GM12878 (cell line): ENCODE results near the gene SMIM9. TPM values are rescaled to one million over a fixed set of nuclear protein-coding genes. Genes with fewer than 3 reads are reported as not detected.

Experiments used
- ATAC-seq: fragments of 200-7000 bp; cut with Tn5 transposase; 3 replicates; pipeline ENCODE4 v1.9.1; 2020; ENCODE audit warnings: mild to moderate bottlenecking, moderate library complexity
- BruUV-seq: library from RNA; stranded (reverse); fragments of 400-500 nt; replicated peaks from 2 replicates; lab custom pipeline; 2021; lab: Mats Ljungman, UMichigan
- CTCF ChIA-PET: fragments of 300-600 bp; sonication (Branson Sonifier 250); formaldehyde crosslinking; extraction: SDS; loops from one replicate; lab custom pipeline; 2021; ENCODE audit warnings: inconsistent platforms; lab: Yijun Ruan, JAX
- POLR2A ChIA-PET: fragments of 350-600 bp; formaldehyde crosslinking; extraction: SDS; loops from one replicate; lab custom pipeline; 2021; ENCODE audit warnings: inconsistent platforms; lab: Charles Lee
- RAD21 ChIA-PET: fragments of 300-600 bp; sonication (Branson Sonifier 250); formaldehyde crosslinking; loops from one replicate; lab custom pipeline; 2023; ENCODE audit warnings: antibody characterized with exemption; ENCODE audit not compliant: unreplicated experiment; lab: Charles Lee
- SMC1A ChIA-PET: fragments of 300-600 bp; sonication (Branson Sonifier 250); formaldehyde crosslinking; loops from one replicate; lab custom pipeline; 2023; ENCODE audit not compliant: unreplicated experiment, uncharacterized antibody; lab: Charles Lee
- DNase-seq: peaks from one replicate; pipeline ENCODE4 v3.0.0-alpha.2; 2011; ENCODE audit warnings: low read depth, low spot score
- FAIRE-seq: peaks from 3 replicates; lab custom pipeline; 2011; peaks lifted over from hg19 to GRCh38; lab: Jason Lieb, UNC
- H2AFZ ChIP-seq: 2 replicates; pipeline ENCODE4 v1.6.0; 2011; ENCODE audit warnings: low read depth, low read length, control low read depth; ENCODE audit not compliant: control insufficient read depth
- H3K27ac ChIP-seq: 2 replicates; pipeline ENCODE4 v1.5.1; 2011; ENCODE audit warnings: control low read depth; ENCODE audit not compliant: control insufficient read depth, insufficient read depth
- H3K27me3 ChIP-seq, 2 experiments: replicated peaks in 1 of 2; 2 replicates each; pipeline versions ENCODE4 v1.6.0 to v1.6.1; 2011; ENCODE audit warnings: low read length in 1 of 2; ENCODE audit not compliant: control insufficient read depth in 2 of 2, insufficient read depth in 2 of 2
- H3K36me3 ChIP-seq, 2 experiments: 2 replicates each; pipeline ENCODE4 v1.5.1; 2011; ENCODE audit warnings: low read length in 1 of 2; ENCODE audit not compliant: control insufficient read depth in 2 of 2, insufficient read depth in 2 of 2
- H3K4me1 ChIP-seq: 2 replicates; pipeline ENCODE4 v1.6.1; 2011; ENCODE audit warnings: mild to moderate bottlenecking, low read length, moderate library complexity, mixed read lengths; ENCODE audit not compliant: control insufficient read depth, insufficient read depth
- H3K4me2 ChIP-seq: 2 replicates; pipeline ENCODE4 v1.6.0; 2011; ENCODE audit warnings: control low read depth; ENCODE audit not compliant: control insufficient read depth, insufficient read depth
- H3K4me3 ChIP-seq: fragments of 200-600 bp; sonication (generic); 2 replicates; pipeline ENCODE4 v1.5.1; 2016
- H3K79me2 ChIP-seq: 2 replicates; pipeline ENCODE4 v1.6.0; 2011; ENCODE audit warnings: low read length; ENCODE audit not compliant: control insufficient read depth, insufficient read depth
- H3K9ac ChIP-seq: 2 replicates; pipeline ENCODE4 v1.8.0; 2011; ENCODE audit warnings: low read length, control low read depth, mixed read lengths; ENCODE audit not compliant: control insufficient read depth, insufficient read depth
- H3K9me3 ChIP-seq: replicated peaks from 3 replicates; pipeline ENCODE4 v1.5.1; 2011; ENCODE audit warnings: mild to moderate bottlenecking, low read length; ENCODE audit not compliant: control insufficient read depth, insufficient read depth
- H4K20me1 ChIP-seq: 2 replicates; pipeline ENCODE4 v1.6.0; 2011; ENCODE audit not compliant: control insufficient read depth, insufficient read depth
- ATF2 ChIP-seq: IDR thresholded peaks from 2 replicates; pipeline ENCODE4 v1.6.1; 2012; ENCODE audit warnings: low read length, inconsistent platforms
- ATF3 ChIP-seq: IDR thresholded peaks from 2 replicates; pipeline ENCODE4 v1.6.1; 2011; ENCODE audit warnings: low read depth, mild to moderate bottlenecking, low read length, moderate library complexity, borderline replicate concordance; ENCODE audit errors: extremely low read depth
- MEF2A ChIP-seq: IDR thresholded peaks from 2 replicates; pipeline ENCODE4 v1.6.1; 2011; ENCODE audit warnings: low read depth, mild to moderate bottlenecking, low read length, moderate library complexity; ENCODE audit not compliant: insufficient read depth
- ZSCAN29 ChIP-seq: fragments of 450-650 bp; IDR thresholded peaks from 2 replicates; pipeline ENCODE4 v1.6.1; 2017; ENCODE audit warnings: mild to moderate bottlenecking, moderate library complexity
- WGBS: methylation state at CpG from one replicate; pipeline ENCODE4 v1.1.6; 2016; ENCODE audit warnings: low lambda C conversion rate; ENCODE audit not compliant: insufficient replicate concordance, insufficient coverage; ENCODE audit errors: missing lambda C conversion rate; 5-methylcytosine and 5-hydroxymethylcytosine counted together
- in situ Hi-C: fragments of 300-500 bp; cut with MboI; formaldehyde crosslinking; loops from 9 replicates; pipeline ENCODE4 v1.14.3; 2018; ENCODE audit warnings: mixed read lengths
- intact Hi-C: fragments of 100-400 bp; cut with micrococcal nuclease; formaldehyde crosslinking; loops from one replicate; pipeline ENCODE4 v1.14.2; 2022; ENCODE audit not compliant: unreplicated experiment
- polyA plus RNA-seq, 11 experiments: library from polyadenylated mRNA; depleted of rRNA in 4 of 11; unstranded in 6 of 11; stranded (reverse) in 5 of 11; fragments of >200 nt; fragmentation: Nextera tagmentation in 4 of 11; fragmentation: Illumina TruSeq in 1 of 11; extraction: Ambion mirVana in 4 of 11; extraction: Trizol in 1 of 11; gene quantifications; 1 replicate in 1 of 11; 2 replicates in 10 of 11; pipeline versions ENCODE4 v1.2.1 to v1.2.3, GENCODE V29; 2011 to 2016; ENCODE audit warnings: inconsistent platforms in 2 of 11, missing spikeins in 2 of 11, low read depth in 1 of 11
- total RNA-seq, 4 experiments: library from RNA; depleted of rRNA in 3 of 4; stranded (reverse); fragments of >200 nt in 3 of 4; fragmentation: Illumina TruSeq in 1 of 4; extraction: Trizol in 1 of 4; gene quantifications; 2 replicates each; pipeline versions ENCODE4 v1.2.1 to v1.2.3, GENCODE V29; 2013 to 2021

The SMIM9 gene
- total and polyA plus RNA-seq, 10 of the 15 experiments (the other 5 are each of a cell fraction or from before 2014, with no cell fraction given): not detected

- SMC1A ChIA-PET: no interaction called here
- in situ Hi-C loops (no loop called here), intact Hi-C loops (no loop called here)
- no peak for TF ChIP-seq ZSCAN29
- no peak for TF ChIP-seq ATF3
- no peak for TF ChIP-seq ATF2
- no peak for TF ChIP-seq MEF2A
- FAIRE-seq (no peak), ATAC-seq (no peak), DNase-seq (no peak)
- Histone ChIP-seq H3K4me1 (no peaks in the 10 kb centered on the region), H3K36me3 (peaks cover 7 to 10% of the 10 kb centered on the region in 2 experiments; a peak in 3 of 4 replicates), H3K9ac (no peak overlapping the region), H3K27ac (no peak overlapping the region), H3K4me2 (no peak overlapping the region), H2AFZ (no peak overlapping the region), H3K27me3 (no peaks in the 10 kb centered on the region), H3K9me3 (no peaks in the 10 kb centered on the region; the same call in 2 of the 3 replicates), H3K79me2 (no peaks in the 10 kb centered on the region), H4K20me1 (no peaks in the 10 kb centered on the region), H3K4me3 (no peak overlapping the region)
- CTCF ChIA-PET: interaction anchor here (1.4 kb wide), 1 partner anchor 28 kb away, joined by 5 read pairs; no protein-coding TSS in a partner anchor
- RAD21 ChIA-PET: no interaction called here
- 44% methylated on average over 2 of the region's 2 CpGs for WGBS
- no TSS peak for BruUV-seq
- POLR2A ChIA-PET: no interaction called here
These were observed 57.7 kb downstream of the SMIM9 start for GRCh38 chrX:154776753-154777152.
